Spleen (tissue), 11 donors: ENCODE results near the gene AHSP. TPM values are rescaled to one million over a fixed set of nuclear protein-coding genes. Genes with fewer than 3 reads are reported as not detected.

Experiments used
- DNase-seq: peaks from one replicate; pipeline ENCODE4 v3.0.0-alpha.2; 2020
- H3K27ac ChIP-seq, 8 donors: fragments of 200-600 bp; sonication (generic) in 7 of 8; 1 replicate in 4 of 8; 2 replicates in 4 of 8; pipeline versions ENCODE4 v1.5.0 to v1.8.0; 2016 to 2021; ENCODE audit warnings: inconsistent platforms in 4 of 8, mild to moderate bottlenecking in 4 of 8, moderate library complexity in 1 of 8
- H3K27me3 ChIP-seq, 7 donors: fragments of 200-600 bp; sonication (generic) in 6 of 7; replicated peaks in 1 of 7; 1 replicate in 4 of 7; 2 replicates in 3 of 7; pipeline versions ENCODE4 v1.5.0 to v1.8.0; 2016 to 2021; ENCODE audit warnings: inconsistent platforms in 3 of 7, mild to moderate bottlenecking in 1 of 7
- H3K36me3 ChIP-seq, 6 donors: fragments of 200-600 bp; sonication (generic) in 5 of 6; 1 replicate in 4 of 6; 2 replicates in 2 of 6; pipeline versions ENCODE4 v1.5.0 to v1.8.0; 2016 to 2021; ENCODE audit warnings: inconsistent platforms in 2 of 6
- H3K4me1 ChIP-seq, 6 donors: fragments of 200-600 bp; sonication (generic) in 5 of 6; 1 replicate in 3 of 6; 2 replicates in 3 of 6; pipeline versions ENCODE4 v1.5.0 to v1.8.0; 2016 to 2021; ENCODE audit warnings: inconsistent platforms in 3 of 6
- H3K4me3 ChIP-seq, 8 donors: fragments of 200-600 bp; sonication (generic) in 7 of 8; 1 replicate in 4 of 8; 2 replicates in 4 of 8; pipeline versions ENCODE4 v1.5.0 to v1.8.0; 2016 to 2021; ENCODE audit warnings: inconsistent platforms in 4 of 8, mild to moderate bottlenecking in 4 of 8, moderate library complexity in 2 of 8
- H3K9me3 ChIP-seq, 8 donors: fragments of 200-600 bp; sonication (generic) in 7 of 8; 1 replicate in 4 of 8; 2 replicates in 4 of 8; pipeline versions ENCODE4 v1.5.0 to v1.8.0; 2016 to 2021; ENCODE audit warnings: inconsistent platforms in 4 of 8
- CTCF ChIP-seq, 11 experiments: fragments of 200-600 bp in 7 of 11; fragments of 450-650 bp in 4 of 11; sonication (generic) in 4 of 11; IDR thresholded peaks in 8 of 11; conservative IDR thresholded peaks in 3 of 11; 1 replicate in 7 of 11; 2 replicates in 4 of 11; pipeline versions ENCODE4 v1.4.0 to v1.8.0; 2016 to 2021; ENCODE audit warnings: antibody characterized with exemption in 11 of 11, inconsistent platforms in 4 of 11, mild to moderate bottlenecking in 1 of 11
- POLR2A ChIP-seq, 3 donors: fragments of 450-650 bp; IDR thresholded peaks; one replicate each; pipeline ENCODE4 v1.5.1; 2017; ENCODE audit warnings: antibody characterized with exemption in 3 of 3, mild to moderate bottlenecking in 1 of 3
- POLR2AphosphoS5 ChIP-seq, 3 donors: sonication (generic); formaldehyde crosslinking; IDR thresholded peaks; one replicate each; pipeline ENCODE4 v1.5.1; 2017; ENCODE audit warnings: antibody characterized with exemption in 3 of 3
- WGBS, 5 donors: extraction: QIAGEN DNeasy Blood & Tissue Kit in 3 of 5; methylation state at CpG; one replicate each; pipeline versions ENCODE4 v1.1.5 to v1.1.7; 2013 to 2018; 5-methylcytosine and 5-hydroxymethylcytosine counted together
- intact Hi-C: fragments of 100-400 bp; cut with DNase I; formaldehyde crosslinking; loops from one replicate; pipeline ENCODE4 v1.15.0; 2023; ENCODE audit warnings: low total_unique reads
- polyA plus RNA-seq, 3 donors: library from polyadenylated mRNA; stranded (reverse); fragments of 200-250 nt; gene quantifications; one replicate each; pipeline ENCODE4 v1.2.1, GENCODE V29; 2013
- total RNA-seq, 7 donors: library from RNA; depleted of rRNA in 3 of 7; stranded (reverse); fragments of >200 nt in 3 of 7; fragmentation: NEBNext Ultra II Directional in 4 of 7; extraction: Animal tissue kit (Norgen Biotek cat#: 25700) in 4 of 7; gene quantifications; one replicate each; pipeline versions ENCODE4 v1.1.0 to v1.2.1, GENCODE V29; 2016 to 2021
- donor health status: healthy with polysubstance abuse.
- donor health status: DM: no; HTN: no; CAD: no; lungs with moderate emphysema.
- donor health status: DM: no; HTN: no; CAD: no.
- donor health status: Bipolar disorder and iron deficiency.
- donor health status: healthy.
- donor health status: DM: no; HTN: no; CAD: no.
- donor health status: DM: yes; HTN: yes; CAD: no.

Gene AHSP
- total and polyA plus RNA-seq, 10 donors: 0.76 to 94.3 (median 3.4) TPM

GRCh38 chr16:31486045-31486444 lies 41.7 kb upstream of the AHSP start:
- 88 to 100% (median 98%) methylated on average over 1 to 5 of the region's 5 CpGs for WGBS, 5 donors
- peaks cover 8 to 29% (median 22%) of the 10 kb centered on the region in 6 donors for H3K4me1 ChIP-seq
- no peak overlapping the region for H3K4me3 ChIP-seq
- peaks cover 0 to 67% (median 12%) of the 10 kb centered on the region in 7 donors for H3K27me3 ChIP-seq
- no peaks in the 10 kb centered on the region for H3K9me3 ChIP-seq
- intact Hi-C loops: loop anchor here (10.0 kb wide), 1 partner anchor 229 kb away; a partner anchor contains a TSS
- peak; percentile 67 for DNase-seq
- no peak overlapping the region for H3K27ac ChIP-seq
- peaks cover 0 to 12% (median 0%) of the 10 kb centered on the region in 6 donors for H3K36me3 ChIP-seq
- TF ChIP-seq POLR2A (IDR thresholded peaks at IDR 0.05): no peak
- no peak for TF ChIP-seq POLR2AphosphoS5 (IDR thresholded peaks at IDR 0.05)
- no peak for TF ChIP-seq CTCF (IDR thresholded peaks at IDR 0.05 in 8 of 11, conservative IDR thresholded peaks at IDR 0.05 in 3 of 11)

GRCh38 chr16:31487071-31487719 lies 40.5 kb upstream of the AHSP start:
- intact Hi-C loops: loop anchor here (10.0 kb wide), 1 partner anchor 228 kb away; a partner anchor contains a TSS
- Histone ChIP-seq H3K4me1 (peaks cover 8 to 27% (median 21%) of the 10 kb centered on the region in 6 donors), H3K27ac (peak overlapping the region in 5 of 8 donors; percentile 11 to 78 (median 57)), H3K36me3 (peaks cover 0 to 24% (median 8%) of the 10 kb centered on the region in 6 donors), H3K9me3 (no peaks in the 10 kb centered on the region), H3K27me3 (peaks cover 0 to 57% (median 12%) of the 10 kb centered on the region in 7 donors), H3K4me3 (peak overlapping the region; percentile 47 to 79 (median 63))
- DNase-seq: no peak
- TF ChIP-seq POLR2AphosphoS5 (IDR thresholded peaks at IDR 0.05) (no peak), POLR2A (IDR thresholded peaks at IDR 0.05) (no peak), CTCF (IDR thresholded peaks at IDR 0.05 in 8 of 11, conservative IDR thresholded peaks at IDR 0.05 in 3 of 11) (no peak)
- WGBS, 5 donors: 5 to 10% (median 6%) methylated on average over 38 to 48 of the region's 48 CpGs

- 0 to 2% (median 2%) methylated on average over 31 to 60 of the region's 60 CpGs for WGBS, 5 donors
- peaks cover 0 to 51% (median 12%) of the 10 kb centered on the region in 7 donors for H3K27me3 ChIP-seq
- H3K36me3 ChIP-seq: peaks cover 0 to 31% (median 15%) of the 10 kb centered on the region in 6 donors
- DNase-seq: peak; percentile 93
- H3K9me3 ChIP-seq: no peaks in the 10 kb centered on the region
- H3K4me1 ChIP-seq: peaks cover 8 to 27% (median 21%) of the 10 kb centered on the region in 6 donors
- peak overlapping the region; percentile 47 to 79 (median 63) for H3K4me3 ChIP-seq
- peak overlapping the region in 5 of 8 donors; percentile 11 to 78 (median 57) for H3K27ac ChIP-seq
- TF ChIP-seq POLR2A (IDR thresholded peaks at IDR 0.05): no peak
- TF ChIP-seq CTCF (IDR thresholded peaks at IDR 0.05 in 8 of 11, conservative IDR thresholded peaks at IDR 0.05 in 3 of 11): no peak
- TF ChIP-seq POLR2AphosphoS5 (IDR thresholded peaks at IDR 0.05): peak; percentile 55 to 77 (median 63)
- intact Hi-C loops: loop anchor here (10.0 kb wide), 1 partner anchor 227 kb away; a partner anchor contains a TSS
Measured at GRCh38 chr16:31487720-31488467, 39.8 kb upstream of the AHSP start.
